GM23338 (cell line): Measurements from ENCODE around the gene RAD18. TPM values are rescaled to one million over a fixed set of nuclear protein-coding genes. Genes with fewer than 3 reads are reported as not detected.

ENCODE experiments used
- ATAC-seq: fragments of 200-7000 bp; cut with Tn5 transposase; 3 replicates; pipeline ENCODE4 v1.9.1; 2020
- DNase-seq: peaks from one replicate; pipeline ENCODE4 v3.0.0-alpha.2; 2015; ENCODE audit warnings: low spot score
- H2AFZ ChIP-seq: fragments of 200-600 bp; sonication (generic); 2 replicates; pipeline ENCODE4 v1.8.0; 2016; ENCODE audit warnings: antibody characterized with exemption, mild to moderate bottlenecking, moderate library complexity
- H3F3A ChIP-seq: fragments of 200-600 bp; sonication (generic); replicated peaks from 2 replicates; pipeline ENCODE4 v1.8.0; 2017; ENCODE audit warnings: antibody characterized with exemption, mixed run types, low read depth
- H3K27ac ChIP-seq: fragments of 200-600 bp; sonication (generic); 2 replicates; pipeline ENCODE4 v1.6.1; 2016; ENCODE audit warnings: low read depth
- H3K27me3 ChIP-seq: fragments of 200-600 bp; sonication (generic); 2 replicates; pipeline ENCODE4 v1.8.0; 2016; ENCODE audit warnings: mild to moderate bottlenecking, mixed run types, moderate library complexity; ENCODE audit not compliant: insufficient read depth
- H3K36me3 ChIP-seq: fragments of 200-600 bp; sonication (generic); 2 replicates; pipeline ENCODE4 v1.8.0; 2016; ENCODE audit warnings: mild to moderate bottlenecking; ENCODE audit not compliant: insufficient read depth
- H3K4me1 ChIP-seq: fragments of 200-600 bp; sonication (generic); 2 replicates; pipeline ENCODE4 v1.8.0; 2016; ENCODE audit warnings: mild to moderate bottlenecking, moderate library complexity; ENCODE audit not compliant: insufficient read depth
- H3K4me2 ChIP-seq: fragments of 200-600 bp; sonication (generic); 2 replicates; pipeline ENCODE4 v1.7.1; 2017; ENCODE audit warnings: mixed run types
- H3K4me3 ChIP-seq: fragments of 200-600 bp; sonication (generic); 2 replicates; pipeline ENCODE4 v1.6.1; 2016; ENCODE audit warnings: mixed run types
- H3K79me2 ChIP-seq: fragments of 200-600 bp; sonication (generic); replicated peaks from 2 replicates; pipeline ENCODE4 v1.8.0; 2017; ENCODE audit warnings: mild to moderate bottlenecking; ENCODE audit not compliant: insufficient read depth
- H3K9me2 ChIP-seq: fragments of 200-600 bp; sonication (generic); 2 replicates; pipeline ENCODE4 v1.8.0; 2017; ENCODE audit not compliant: insufficient read depth
- H4K20me1 ChIP-seq: fragments of 200-600 bp; sonication (generic); replicated peaks from 2 replicates; pipeline ENCODE4 v1.8.0; 2017; ENCODE audit warnings: mild to moderate bottlenecking; ENCODE audit not compliant: insufficient read depth
- H3K27ac Mint-ChIP-seq: 2 replicates; pipeline ENCODE4 v1.8.0; 2020; ENCODE audit warnings: inconsistent platforms, mild to moderate bottlenecking, moderate library complexity, mixed read lengths
- H3K27me3 Mint-ChIP-seq: 3 replicates; pipeline ENCODE4 v1.8.0; 2022; ENCODE audit warnings: low read depth, mild to moderate bottlenecking, moderate library complexity, mixed read lengths, inconsistent platforms; ENCODE audit not compliant: insufficient read depth, poor library complexity
- H3K36me3 Mint-ChIP-seq: 3 replicates; pipeline ENCODE4 v1.8.0; 2021; ENCODE audit warnings: low read depth, mild to moderate bottlenecking, inconsistent platforms, moderate library complexity, mixed read lengths
- H3K4me1 Mint-ChIP-seq: 3 replicates; pipeline ENCODE4 v1.8.0; 2020; ENCODE audit warnings: mild to moderate bottlenecking, inconsistent platforms, mixed read lengths
- H3K4me3 Mint-ChIP-seq: 3 replicates; pipeline ENCODE4 v1.8.0; 2021; ENCODE audit warnings: moderate library complexity, mild to moderate bottlenecking, inconsistent platforms, mixed read lengths
- H3K9me3 Mint-ChIP-seq: 3 replicates; pipeline ENCODE4 v1.8.0; 2020; ENCODE audit warnings: moderate library complexity, mild to moderate bottlenecking, inconsistent platforms, mixed read lengths
- CREB1 ChIP-seq: fragments of 250-450 bp; sonication (Bioruptor Pico); IDR thresholded peaks from 2 replicates; pipeline ENCODE4 v1.5.0; 2020; ENCODE audit warnings: low read depth, mild to moderate bottlenecking, moderate library complexity
- EZH2 ChIP-seq: fragments of 200-600 bp; sonication (generic); IDR thresholded peaks from one replicate; pipeline ENCODE4 v1.8.0; 2017; ENCODE audit warnings: antibody characterized with exemption, mild to moderate bottlenecking, low read depth; ENCODE audit not compliant: unreplicated experiment
- EZH2phosphoT487 ChIP-seq: fragments of 200-600 bp; sonication (generic); IDR thresholded peaks from one replicate; pipeline ENCODE4 v1.8.1; 2018; ENCODE audit warnings: antibody characterized with exemption; ENCODE audit not compliant: unreplicated experiment
- JUNB ChIP-seq: IDR thresholded peaks from one replicate; pipeline ENCODE4 v1.6.1; 2016; ENCODE audit warnings: antibody characterized with exemption; ENCODE audit not compliant: unreplicated experiment
- NANOG ChIP-seq: IDR thresholded peaks from 2 replicates; pipeline ENCODE4 v1.6.1; 2016; ENCODE audit warnings: antibody characterized with exemption, borderline replicate concordance
- POLR2AphosphoS5 ChIP-seq: IDR thresholded peaks from 2 replicates; pipeline ENCODE4 v1.6.1; 2016; ENCODE audit warnings: antibody characterized with exemption, low read depth
- STAT1 ChIP-seq: IDR thresholded peaks from one replicate; pipeline ENCODE4 v1.6.1; 2016; ENCODE audit warnings: antibody characterized with exemption; ENCODE audit not compliant: unreplicated experiment
- ZNF114 ChIP-seq: fragments of 250-450 bp; sonication (Bioruptor Pico); IDR thresholded peaks from 2 replicates; pipeline ENCODE4 v1.5.0; 2020; ENCODE audit warnings: mild to moderate bottlenecking, moderate library complexity
- ZNF331 ChIP-seq: fragments of 250-450 bp; sonication (Bioruptor Pico); IDR thresholded peaks from 2 replicates; pipeline ENCODE4 v1.5.0; 2020; ENCODE audit warnings: low read depth, mild to moderate bottlenecking, moderate library complexity
- polyA plus RNA-seq: library from polyadenylated mRNA; unstranded; fragments of >200 nt; fragmentation: Nextera tagmentation; extraction: Ambion mirVana; gene quantifications from 2 replicates; pipeline ENCODE4 v1.2.1, GENCODE V29; 2016
- total RNA-seq: library from RNA; depleted of rRNA; stranded (reverse); fragments of >200 nt; shearing (Covaris generic); gene quantifications from 2 replicates; pipeline ENCODE4 v1.2.3, GENCODE V29; 2014
- TF ChIP-seq, protein P1 (sequence below): IDR thresholded peaks from 2 replicates; pipeline ENCODE4 v1.6.1; 2016; ENCODE audit warnings: antibody characterized with exemption
- TF ChIP-seq, protein P2 (sequence below), 2 experiments: fragments of 200-600 bp in 1 of 2; sonication (generic) in 1 of 2; conservative IDR thresholded peaks; 2 replicates each; pipeline versions ENCODE4 v1.5.1 to v1.6.1; 2016 to 2017; ENCODE audit warnings: antibody characterized with exemption in 2 of 2, low read depth in 2 of 2, mild to moderate bottlenecking in 2 of 2, moderate library complexity in 1 of 2
- TF ChIP-seq, protein P3 (sequence below): fragments of 250-450 bp; sonication (Bioruptor Pico); IDR thresholded peaks from 2 replicates; pipeline ENCODE4 v1.5.0; 2020; ENCODE audit warnings: mild to moderate bottlenecking, moderate library complexity

The RAD18 gene
- total and polyA plus RNA-seq, 2 experiments from 2014 or later: 25.4 to 40.1 TPM

DNA sequence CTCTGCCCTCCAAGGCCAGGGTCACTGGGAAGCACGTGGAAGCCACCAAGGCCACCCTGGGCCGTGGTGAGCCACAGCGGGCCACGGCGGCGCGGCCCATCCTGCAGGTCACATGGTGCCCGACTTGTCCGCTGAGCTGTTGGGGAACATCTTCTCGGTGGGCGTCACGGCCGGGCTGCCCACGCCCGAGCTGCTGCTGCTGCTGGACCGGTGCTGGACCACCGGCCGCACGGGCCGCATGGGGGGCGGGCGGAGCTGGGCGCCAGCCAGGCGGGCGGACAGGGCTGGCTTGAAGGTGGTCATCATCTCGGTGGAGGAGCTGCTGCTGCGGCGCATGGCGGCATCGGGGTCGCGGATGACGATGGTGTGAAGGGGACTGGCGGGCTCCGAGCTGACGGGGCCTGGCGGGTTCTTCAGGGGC lies 22.1 kb upstream of the RAD18 start:
- Histone ChIP-seq H2AFZ (no peak overlapping the region), H3K4me3 (no peak overlapping the region), H3K79me2 (no peaks in the 10 kb centered on the region), H3F3A (no peaks in the 10 kb centered on the region), H4K20me1 (no peaks in the 10 kb centered on the region), H3K27me3 (no peaks in the 10 kb centered on the region), H3K27ac (no peak overlapping the region), H3K36me3 (no peaks in the 10 kb centered on the region), H3K4me1 (no peaks in the 10 kb centered on the region), H3K9me2 (no peaks in the 10 kb centered on the region), H3K4me2 (no peak overlapping the region)
- Mint-ChIP-seq H3K9me3 (no peaks in the 10 kb centered on the region), H3K36me3 (no peaks in the 10 kb centered on the region), H3K27me3 (peaks cover 15% of the 10 kb centered on the region), H3K27ac (no peak overlapping the region), H3K4me1 (peaks cover 6% of the 10 kb centered on the region), H3K4me3 (no peak overlapping the region)
- DNase-seq (no peak), ATAC-seq (no peak)
- TF ChIP-seq, protein P1, sequence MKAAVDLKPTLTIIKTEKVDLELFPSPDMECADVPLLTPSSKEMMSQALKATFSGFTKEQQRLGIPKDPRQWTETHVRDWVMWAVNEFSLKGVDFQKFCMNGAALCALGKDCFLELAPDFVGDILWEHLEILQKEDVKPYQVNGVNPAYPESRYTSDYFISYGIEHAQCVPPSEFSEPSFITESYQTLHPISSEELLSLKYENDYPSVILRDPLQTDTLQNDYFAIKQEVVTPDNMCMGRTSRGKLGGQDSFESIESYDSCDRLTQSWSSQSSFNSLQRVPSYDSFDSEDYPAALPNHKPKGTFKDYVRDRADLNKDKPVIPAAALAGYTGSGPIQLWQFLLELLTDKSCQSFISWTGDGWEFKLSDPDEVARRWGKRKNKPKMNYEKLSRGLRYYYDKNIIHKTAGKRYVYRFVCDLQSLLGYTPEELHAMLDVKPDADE: no peak
- TF ChIP-seq ZNF331 (no peak), NANOG (no peak), EZH2phosphoT487 (no peak), EZH2 (no peak), CREB1 (CRISPR knock-in tag) (no peak), ZNF114 (CRISPR knock-in tag) (no peak)
- TF ChIP-seq, protein P2, sequence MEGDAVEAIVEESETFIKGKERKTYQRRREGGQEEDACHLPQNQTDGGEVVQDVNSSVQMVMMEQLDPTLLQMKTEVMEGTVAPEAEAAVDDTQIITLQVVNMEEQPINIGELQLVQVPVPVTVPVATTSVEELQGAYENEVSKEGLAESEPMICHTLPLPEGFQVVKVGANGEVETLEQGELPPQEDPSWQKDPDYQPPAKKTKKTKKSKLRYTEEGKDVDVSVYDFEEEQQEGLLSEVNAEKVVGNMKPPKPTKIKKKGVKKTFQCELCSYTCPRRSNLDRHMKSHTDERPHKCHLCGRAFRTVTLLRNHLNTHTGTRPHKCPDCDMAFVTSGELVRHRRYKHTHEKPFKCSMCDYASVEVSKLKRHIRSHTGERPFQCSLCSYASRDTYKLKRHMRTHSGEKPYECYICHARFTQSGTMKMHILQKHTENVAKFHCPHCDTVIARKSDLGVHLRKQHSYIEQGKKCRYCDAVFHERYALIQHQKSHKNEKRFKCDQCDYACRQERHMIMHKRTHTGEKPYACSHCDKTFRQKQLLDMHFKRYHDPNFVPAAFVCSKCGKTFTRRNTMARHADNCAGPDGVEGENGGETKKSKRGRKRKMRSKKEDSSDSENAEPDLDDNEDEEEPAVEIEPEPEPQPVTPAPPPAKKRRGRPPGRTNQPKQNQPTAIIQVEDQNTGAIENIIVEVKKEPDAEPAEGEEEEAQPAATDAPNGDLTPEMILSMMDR (conservative IDR thresholded peaks at IDR 0.05; ENCODE audit: low read depth in 2 of 2): no peak

DNA sequence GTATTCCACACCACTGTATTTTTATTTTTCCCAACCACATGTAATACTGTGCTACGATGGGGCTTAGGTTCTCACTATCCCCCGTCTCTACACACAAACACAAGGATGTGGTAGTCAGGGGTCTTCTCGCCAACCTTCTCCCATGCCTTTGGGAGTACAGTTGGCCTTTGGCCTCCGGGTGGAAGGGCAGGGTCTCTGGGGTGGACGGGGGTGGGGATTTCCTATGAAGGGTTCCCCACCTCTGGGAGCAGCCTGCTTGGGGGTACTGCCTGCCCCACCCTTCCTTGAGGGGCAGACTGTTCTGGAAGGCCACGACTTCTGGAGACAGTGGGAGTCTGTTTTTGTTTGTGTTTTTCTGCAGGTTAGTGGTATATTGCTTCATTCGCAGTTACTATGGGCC lies 21.3 kb upstream of the RAD18 start:
- no peak overlapping the region for H3K4me3 ChIP-seq
- Mint-ChIP-seq H3K4me3 (no peak overlapping the region), H3K9me3 (no peaks in the 10 kb centered on the region; the same call in 1 of the 3 replicates), H3K27ac (no peak overlapping the region), H3K27me3 (peaks cover 15% of the 10 kb centered on the region), H3K36me3 (no peaks in the 10 kb centered on the region), H3K4me1 (peaks cover 6% of the 10 kb centered on the region)
- no peaks in the 10 kb centered on the region for H4K20me1 ChIP-seq
- no peak overlapping the region for H3K4me2 ChIP-seq
- no peak overlapping the region for H3K27ac ChIP-seq
- H3K27me3 ChIP-seq: no peaks in the 10 kb centered on the region
- H3K4me1 ChIP-seq: no peaks in the 10 kb centered on the region
- no peak overlapping the region for H2AFZ ChIP-seq
- no peaks in the 10 kb centered on the region for H3F3A ChIP-seq
- ATAC-seq (no peak), DNase-seq (no peak)
- H3K36me3 ChIP-seq: no peaks in the 10 kb centered on the region
- H3K79me2 ChIP-seq: no peaks in the 10 kb centered on the region
- no peaks in the 10 kb centered on the region for H3K9me2 ChIP-seq
- TF ChIP-seq, protein P1: no peak
- TF ChIP-seq NANOG (no peak), STAT1 (no peak), CREB1 (CRISPR knock-in tag) (no peak), JUNB (no peak), POLR2AphosphoS5 (no peak)
- TF ChIP-seq, protein P3, sequence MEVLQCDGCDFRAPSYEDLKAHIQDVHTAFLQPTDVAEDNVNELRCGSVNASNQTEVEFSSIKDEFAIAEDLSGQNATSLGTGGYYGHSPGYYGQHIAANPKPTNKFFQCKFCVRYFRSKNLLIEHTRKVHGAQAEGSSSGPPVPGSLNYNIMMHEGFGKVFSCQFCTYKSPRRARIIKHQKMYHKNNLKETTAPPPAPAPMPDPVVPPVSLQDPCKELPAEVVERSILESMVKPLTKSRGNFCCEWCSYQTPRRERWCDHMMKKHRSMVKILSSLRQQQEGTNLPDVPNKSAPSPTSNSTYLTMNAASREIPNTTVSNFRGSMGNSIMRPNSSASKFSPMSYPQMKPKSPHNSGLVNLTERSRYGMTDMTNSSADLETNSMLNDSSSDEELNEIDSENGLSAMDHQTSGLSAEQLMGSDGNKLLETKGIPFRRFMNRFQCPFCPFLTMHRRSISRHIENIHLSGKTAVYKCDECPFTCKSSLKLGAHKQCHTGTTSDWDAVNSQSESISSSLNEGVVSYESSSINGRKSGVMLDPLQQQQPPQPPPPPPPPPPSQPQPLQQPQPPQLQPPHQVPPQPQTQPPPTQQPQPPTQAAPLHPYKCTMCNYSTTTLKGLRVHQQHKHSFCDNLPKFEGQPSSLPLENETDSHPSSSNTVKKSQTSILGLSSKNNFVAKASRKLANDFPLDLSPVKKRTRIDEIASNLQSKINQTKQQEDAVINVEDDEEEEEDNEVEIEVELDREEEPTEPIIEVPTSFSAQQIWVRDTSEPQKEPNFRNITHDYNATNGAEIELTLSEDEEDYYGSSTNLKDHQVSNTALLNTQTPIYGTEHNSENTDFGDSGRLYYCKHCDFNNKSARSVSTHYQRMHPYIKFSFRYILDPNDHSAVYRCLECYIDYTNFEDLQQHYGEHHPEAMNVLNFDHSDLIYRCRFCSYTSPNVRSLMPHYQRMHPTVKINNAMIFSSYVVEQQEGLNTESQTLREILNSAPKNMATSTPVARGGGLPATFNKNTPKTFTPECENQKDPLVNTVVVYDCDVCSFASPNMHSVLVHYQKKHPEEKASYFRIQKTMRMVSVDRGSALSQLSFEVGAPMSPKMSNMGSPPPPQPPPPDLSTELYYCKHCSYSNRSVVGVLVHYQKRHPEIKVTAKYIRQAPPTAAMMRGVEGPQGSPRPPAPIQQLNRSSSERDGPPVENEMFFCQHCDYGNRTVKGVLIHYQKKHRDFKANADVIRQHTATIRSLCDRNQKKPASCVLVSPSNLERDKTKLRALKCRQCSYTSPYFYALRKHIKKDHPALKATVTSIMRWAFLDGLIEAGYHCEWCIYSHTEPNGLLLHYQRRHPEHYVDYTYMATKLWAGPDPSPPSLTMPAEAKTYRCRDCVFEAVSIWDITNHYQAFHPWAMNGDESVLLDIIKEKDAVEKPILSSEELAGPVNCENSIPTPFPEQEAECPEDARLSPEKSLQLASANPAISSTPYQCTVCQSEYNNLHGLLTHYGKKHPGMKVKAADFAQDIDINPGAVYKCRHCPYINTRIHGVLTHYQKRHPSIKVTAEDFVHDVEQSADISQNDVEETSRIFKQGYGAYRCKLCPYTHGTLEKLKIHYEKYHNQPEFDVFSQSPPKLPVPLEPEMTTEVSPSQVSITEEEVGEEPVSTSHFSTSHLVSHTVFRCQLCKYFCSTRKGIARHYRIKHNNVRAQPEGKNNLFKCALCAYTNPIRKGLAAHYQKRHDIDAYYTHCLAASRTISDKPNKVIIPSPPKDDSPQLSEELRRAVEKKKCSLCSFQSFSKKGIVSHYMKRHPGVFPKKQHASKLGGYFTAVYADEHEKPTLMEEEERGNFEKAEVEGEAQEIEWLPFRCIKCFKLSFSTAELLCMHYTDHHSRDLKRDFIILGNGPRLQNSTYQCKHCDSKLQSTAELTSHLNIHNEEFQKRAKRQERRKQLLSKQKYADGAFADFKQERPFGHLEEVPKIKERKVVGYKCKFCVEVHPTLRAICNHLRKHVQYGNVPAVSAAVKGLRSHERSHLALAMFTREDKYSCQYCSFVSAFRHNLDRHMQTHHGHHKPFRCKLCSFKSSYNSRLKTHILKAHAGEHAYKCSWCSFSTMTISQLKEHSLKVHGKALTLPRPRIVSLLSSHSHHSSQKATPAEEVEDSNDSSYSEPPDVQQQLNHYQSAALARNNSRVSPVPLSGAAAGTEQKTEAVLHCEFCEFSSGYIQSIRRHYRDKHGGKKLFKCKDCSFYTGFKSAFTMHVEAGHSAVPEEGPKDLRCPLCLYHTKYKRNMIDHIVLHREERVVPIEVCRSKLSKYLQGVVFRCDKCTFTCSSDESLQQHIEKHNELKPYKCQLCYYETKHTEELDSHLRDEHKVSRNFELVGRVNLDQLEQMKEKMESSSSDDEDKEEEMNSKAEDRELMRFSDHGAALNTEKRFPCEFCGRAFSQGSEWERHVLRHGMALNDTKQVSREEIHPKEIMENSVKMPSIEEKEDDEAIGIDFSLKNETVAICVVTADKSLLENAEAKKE (CRISPR knock-in tag): no peak
